Measurements from ENCODE around the gene BAAT.

BAAT gene

DNA sequence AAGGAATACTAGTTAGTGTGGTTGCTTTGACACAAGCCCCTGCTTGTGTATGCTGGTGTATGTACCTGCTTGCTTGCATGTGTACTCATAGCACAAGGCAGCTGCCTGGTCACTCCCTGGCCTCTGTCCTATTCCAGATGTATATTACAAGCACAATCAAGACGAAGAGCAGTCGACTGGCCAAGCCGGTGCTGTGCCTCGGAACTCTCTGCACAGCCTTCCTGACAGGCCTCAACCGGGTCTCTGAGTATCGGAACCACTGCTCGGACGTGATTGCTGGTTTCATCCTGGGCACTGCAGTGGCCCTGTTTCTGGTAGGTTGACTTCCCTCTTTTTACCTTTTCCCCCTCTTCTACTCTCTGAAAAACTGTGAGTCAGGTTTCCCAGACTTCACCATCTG lies 72.1 kb downstream of the BAAT start:
- DNase-seq (ENCODE audit: low read depth), result no peak

DNA sequence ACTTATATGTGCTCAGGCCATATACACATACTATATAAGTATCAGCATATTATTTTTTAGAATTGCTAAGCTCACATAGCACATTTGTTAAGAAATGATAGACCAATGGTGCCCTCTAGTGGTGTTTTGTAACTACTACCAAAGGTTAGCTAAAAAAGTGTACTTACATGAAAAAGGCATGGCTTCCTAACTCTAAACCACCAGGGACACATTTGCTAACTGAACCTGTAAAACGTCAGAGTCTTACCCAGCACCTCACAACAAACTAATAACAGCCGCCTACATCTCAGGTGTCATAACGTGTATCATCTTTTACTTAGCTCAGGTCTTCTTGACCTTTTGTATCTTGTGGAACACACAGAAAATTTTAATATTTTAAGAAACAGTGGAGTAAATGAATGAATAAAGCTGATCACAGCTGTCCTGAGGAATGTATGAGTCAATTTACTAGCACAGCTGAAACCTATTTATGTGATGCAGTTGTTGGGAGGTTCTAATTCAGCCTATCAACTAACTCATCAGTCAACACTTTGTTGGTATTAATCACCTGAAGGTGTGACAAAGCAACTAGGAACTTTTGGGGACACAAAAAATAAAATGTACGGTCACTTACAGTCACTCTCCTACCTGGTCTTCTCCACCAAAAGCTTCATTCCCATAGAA lies 72.9 kb downstream of the BAAT start:
- DNase-seq (ENCODE audit: low read depth), result peak; percentile 12

DNA sequence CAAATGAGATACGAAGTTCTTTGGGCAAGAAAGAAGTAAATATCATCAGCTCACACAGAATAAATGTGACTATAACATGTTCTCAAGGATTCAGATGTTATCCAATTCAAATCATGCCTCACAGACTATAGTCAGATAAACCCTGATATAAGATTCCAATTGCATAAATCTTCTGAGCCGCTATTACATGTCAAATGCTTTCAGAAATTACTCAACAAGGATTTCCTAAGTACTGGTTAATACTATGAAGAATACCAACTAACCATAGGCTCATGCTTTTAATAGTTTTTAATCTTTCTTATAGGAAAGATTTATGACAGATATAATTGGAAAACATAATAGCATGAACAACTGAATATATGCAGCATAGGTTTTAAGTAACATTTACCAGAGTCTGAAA lies 73.6 kb downstream of the BAAT start:
- DNase-seq (ENCODE audit: low read depth), result no peak
